BE2C (cell line): ENCODE results near the gene UBFD1.

ENCODE experiments used
- DNase-seq: peaks from one replicate; pipeline ENCODE4 v3.0.0-alpha.2; 2020
- H3K27me3 ChIP-seq: fragments of 250-450 bp; sonication (Bioruptor Pico); 2 replicates; pipeline ENCODE4 v1.5.1; 2020; ENCODE audit warnings: mild to moderate bottlenecking
- H3K36me3 ChIP-seq: fragments of 250-450 bp; sonication (Bioruptor Pico); 2 replicates; pipeline ENCODE4 v1.5.1; 2020; ENCODE audit warnings: mild to moderate bottlenecking
- H3K4me1 ChIP-seq: fragments of 250-450 bp; sonication (Bioruptor Pico); 2 replicates; pipeline ENCODE4 v1.5.1; 2020
- H3K4me3 ChIP-seq: 2 replicates; pipeline ENCODE4 v1.5.1; 2011; ENCODE audit warnings: low read depth, low read length
- H3K9me3 ChIP-seq: fragments of 250-450 bp; sonication (Bioruptor Pico); 2 replicates; pipeline ENCODE4 v1.5.1; 2020
- TF ChIP-seq, protein P1 (sequence below): IDR thresholded peaks from 2 replicates; pipeline ENCODE4 v1.5.1; 2012; ENCODE audit warnings: mild to moderate bottlenecking, low read depth, low read length

Gene UBFD1

DNA sequence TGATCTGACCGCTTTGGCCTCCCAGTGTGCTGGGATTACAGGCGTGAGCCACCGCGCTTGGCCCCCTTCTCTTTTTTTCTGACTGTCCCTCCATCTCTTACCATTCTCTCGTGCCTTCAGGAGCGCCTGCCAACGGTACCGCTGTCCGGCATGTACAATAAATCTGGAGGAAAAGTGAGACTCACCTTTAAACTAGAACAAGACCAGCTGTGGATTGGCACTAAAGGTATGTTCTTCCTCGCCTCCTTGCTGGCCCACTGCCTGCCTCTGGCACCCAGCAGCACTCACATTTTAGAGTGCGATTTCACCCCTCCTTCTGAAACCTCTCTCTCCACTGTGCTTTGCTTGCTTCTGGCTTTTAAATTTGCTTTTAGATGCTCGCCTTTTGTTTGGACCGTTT lies 5.0 kb downstream of the UBFD1 start:
- peaks cover 78% of the 10 kb centered on the region for H3K36me3 ChIP-seq
- H3K9me3 ChIP-seq, result no peaks in the 10 kb centered on the region
- TF ChIP-seq, protein P1, sequence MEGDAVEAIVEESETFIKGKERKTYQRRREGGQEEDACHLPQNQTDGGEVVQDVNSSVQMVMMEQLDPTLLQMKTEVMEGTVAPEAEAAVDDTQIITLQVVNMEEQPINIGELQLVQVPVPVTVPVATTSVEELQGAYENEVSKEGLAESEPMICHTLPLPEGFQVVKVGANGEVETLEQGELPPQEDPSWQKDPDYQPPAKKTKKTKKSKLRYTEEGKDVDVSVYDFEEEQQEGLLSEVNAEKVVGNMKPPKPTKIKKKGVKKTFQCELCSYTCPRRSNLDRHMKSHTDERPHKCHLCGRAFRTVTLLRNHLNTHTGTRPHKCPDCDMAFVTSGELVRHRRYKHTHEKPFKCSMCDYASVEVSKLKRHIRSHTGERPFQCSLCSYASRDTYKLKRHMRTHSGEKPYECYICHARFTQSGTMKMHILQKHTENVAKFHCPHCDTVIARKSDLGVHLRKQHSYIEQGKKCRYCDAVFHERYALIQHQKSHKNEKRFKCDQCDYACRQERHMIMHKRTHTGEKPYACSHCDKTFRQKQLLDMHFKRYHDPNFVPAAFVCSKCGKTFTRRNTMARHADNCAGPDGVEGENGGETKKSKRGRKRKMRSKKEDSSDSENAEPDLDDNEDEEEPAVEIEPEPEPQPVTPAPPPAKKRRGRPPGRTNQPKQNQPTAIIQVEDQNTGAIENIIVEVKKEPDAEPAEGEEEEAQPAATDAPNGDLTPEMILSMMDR, result no peak
- H3K27me3 ChIP-seq, result no peaks in the 10 kb centered on the region
- DNase-seq, result no peak
- H3K4me1 ChIP-seq, result no peaks in the 10 kb centered on the region
- no peak overlapping the region for H3K4me3 ChIP-seq

DNA sequence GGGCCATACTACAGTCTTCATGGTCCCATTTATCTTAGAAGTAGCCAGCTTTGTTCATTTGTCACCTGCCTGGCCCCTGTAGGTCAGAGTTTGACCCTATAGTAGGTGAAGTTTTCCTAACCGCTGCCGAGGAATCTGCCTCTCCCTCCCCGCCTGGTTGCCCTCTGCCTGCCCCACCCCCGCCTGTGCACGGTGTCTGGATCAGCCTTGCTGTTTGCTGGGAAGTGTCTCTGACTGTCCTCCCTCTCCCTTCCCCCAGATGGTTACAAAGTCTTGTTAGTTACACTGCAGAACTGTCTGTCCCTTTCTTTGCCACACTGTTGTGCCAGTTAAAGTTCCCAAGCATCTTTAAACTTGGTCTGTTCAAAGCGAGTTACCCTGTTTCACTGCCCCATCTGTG lies 5.7 kb downstream of the UBFD1 start:
- no peaks in the 10 kb centered on the region for H3K27me3 ChIP-seq
- DNase-seq, result no peak
- peaks cover 82% of the 10 kb centered on the region for H3K36me3 ChIP-seq
- no peak overlapping the region for H3K4me3 ChIP-seq
- H3K9me3 ChIP-seq, result no peaks in the 10 kb centered on the region
- TF ChIP-seq, protein P1, result no peak
- H3K4me1 ChIP-seq, result no peaks in the 10 kb centered on the region

- H3K36me3 ChIP-seq, result peaks cover 87% of the 10 kb centered on the region
- no peaks in the 10 kb centered on the region for H3K27me3 ChIP-seq
- H3K4me1 ChIP-seq, result no peaks in the 10 kb centered on the region
- DNase-seq, result no peak
- no peak overlapping the region for H3K4me3 ChIP-seq
- no peaks in the 10 kb centered on the region for H3K9me3 ChIP-seq
- TF ChIP-seq, protein P1, result no peak
Observed at GRCh38 chr16:23564575-23565363, 7.2 kb downstream of the UBFD1 start.

- no peaks in the 10 kb centered on the region for H3K4me1 ChIP-seq
- H3K27me3 ChIP-seq, result no peaks in the 10 kb centered on the region
- peaks cover 76% of the 10 kb centered on the region for H3K36me3 ChIP-seq
- no peak for DNase-seq
- TF ChIP-seq, protein P1, result no peak
- H3K4me3 ChIP-seq, result no peak overlapping the region
- H3K9me3 ChIP-seq, result no peaks in the 10 kb centered on the region
Observed at GRCh38 chr16:23566724-23567123, 9.2 kb downstream of the UBFD1 start.

DNA sequence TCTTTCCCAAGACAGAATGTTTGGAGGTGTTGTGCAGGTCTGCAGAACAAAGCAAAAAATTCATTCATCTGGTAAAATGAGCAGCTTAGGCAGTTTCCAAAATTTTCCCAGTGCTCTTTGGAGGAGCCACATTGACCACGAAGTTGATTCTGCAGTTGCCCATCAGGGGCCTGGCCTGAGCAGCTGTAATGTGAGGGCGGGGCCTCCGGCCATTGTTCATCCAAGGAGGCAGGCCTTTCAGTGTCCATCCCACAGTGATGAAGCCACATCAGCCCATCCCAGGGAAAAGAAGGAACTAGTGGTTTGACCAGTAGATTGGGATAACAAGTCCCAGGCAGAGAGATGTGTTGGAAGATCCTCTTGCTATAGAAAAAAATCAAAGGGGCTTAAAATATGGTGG lies 10.1 kb downstream of the UBFD1 start:
- DNase-seq, result no peak
- Histone ChIP-seq H3K27me3 (no peaks in the 10 kb centered on the region), H3K4me1 (no peaks in the 10 kb centered on the region), H3K4me3 (no peak overlapping the region), H3K36me3 (peaks cover 69% of the 10 kb centered on the region), H3K9me3 (no peaks in the 10 kb centered on the region)
- TF ChIP-seq, protein P1, result no peak

DNA sequence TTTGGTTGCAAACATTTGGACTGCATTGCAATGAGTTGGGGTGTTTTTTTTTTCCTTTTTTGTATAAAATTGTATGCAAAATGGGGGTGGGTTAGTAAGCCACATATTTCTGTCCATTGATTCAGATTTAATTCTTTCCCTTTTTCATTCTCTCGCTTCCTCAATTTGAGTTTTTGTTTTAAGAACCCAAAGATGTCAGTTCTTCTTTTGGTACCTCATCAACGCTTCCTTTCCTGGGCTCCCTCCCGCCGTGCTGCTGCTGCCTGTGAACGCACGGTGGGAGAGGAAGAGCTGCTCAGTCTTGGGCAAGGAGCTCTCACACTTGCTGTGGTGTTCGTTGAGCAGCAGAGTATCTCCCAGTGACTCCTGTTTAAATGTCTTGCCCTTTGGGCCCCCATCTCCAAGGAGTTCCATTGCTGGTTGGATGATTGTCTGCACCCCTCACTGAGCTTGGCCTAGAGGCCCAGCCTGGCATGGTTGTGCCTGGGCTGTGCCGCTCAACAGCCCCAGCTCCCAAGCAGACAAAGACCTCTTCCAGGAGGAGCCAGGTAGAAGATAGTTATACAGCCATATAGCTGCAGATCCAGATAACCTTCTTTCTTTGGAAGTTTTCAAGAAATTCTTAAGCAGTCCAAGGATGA lies 13.6 kb downstream of the UBFD1 start:
- no peak for DNase-seq
- Histone ChIP-seq H3K36me3 (peaks cover 47% of the 10 kb centered on the region), H3K4me1 (no peaks in the 10 kb centered on the region), H3K9me3 (no peaks in the 10 kb centered on the region), H3K4me3 (no peak overlapping the region), H3K27me3 (no peaks in the 10 kb centered on the region)
- TF ChIP-seq, protein P1, result no peak
